Measurements from ENCODE around the gene SCARB1. TPM values are rescaled to one million over a fixed set of nuclear protein-coding genes. Genes with fewer than 3 reads are reported as not detected.

SCARB1 gene
- total and polyA plus RNA-seq, 2 of the 13 experiments (the other 11 are each of a cell fraction or from before 2014, with no cell fraction given) = 63.4 to 160 TPM

DNA sequence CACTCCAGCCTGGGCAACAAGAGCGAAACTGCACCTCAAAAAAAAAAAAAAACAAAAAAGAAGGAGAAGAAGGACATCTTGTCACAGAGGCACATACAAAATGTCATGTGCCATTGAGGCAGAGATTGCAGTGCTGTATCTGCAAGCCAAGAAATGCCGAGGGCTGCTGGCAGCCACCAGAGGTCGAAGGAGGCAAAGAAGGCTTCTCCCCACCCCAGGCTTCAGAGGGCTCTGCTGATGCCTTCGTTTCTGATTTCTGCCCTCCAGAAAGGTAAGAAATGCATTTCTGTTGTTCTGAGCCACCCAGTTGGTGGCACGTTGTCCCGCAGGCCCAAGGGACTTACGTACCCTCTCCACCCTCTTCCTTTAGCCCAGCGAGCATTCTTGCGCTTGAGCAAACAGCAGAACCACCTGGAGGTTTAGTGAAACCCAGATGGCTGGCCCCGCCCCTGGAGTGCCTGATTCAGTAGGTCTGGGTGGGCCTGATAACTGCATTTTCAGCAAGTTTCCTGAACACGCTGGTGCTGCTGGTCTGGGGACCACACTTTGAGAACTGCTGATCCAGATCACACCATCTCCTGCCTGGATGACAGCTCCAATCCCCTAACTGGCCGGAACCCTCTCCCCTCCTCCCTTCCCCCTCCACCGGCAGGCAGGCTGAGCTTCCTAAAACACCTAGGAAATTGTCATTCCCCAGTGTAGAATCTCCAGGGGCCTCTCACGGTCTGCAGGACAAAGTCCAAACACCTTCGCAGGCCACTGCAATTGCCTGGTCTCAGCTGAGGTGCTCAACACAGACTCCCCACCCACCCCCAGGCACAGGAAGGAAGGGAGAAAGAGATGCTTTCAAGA, 21.1 kb upstream of the SCARB1 start (continued):
- TF ChIP-seq, protein P1, sequence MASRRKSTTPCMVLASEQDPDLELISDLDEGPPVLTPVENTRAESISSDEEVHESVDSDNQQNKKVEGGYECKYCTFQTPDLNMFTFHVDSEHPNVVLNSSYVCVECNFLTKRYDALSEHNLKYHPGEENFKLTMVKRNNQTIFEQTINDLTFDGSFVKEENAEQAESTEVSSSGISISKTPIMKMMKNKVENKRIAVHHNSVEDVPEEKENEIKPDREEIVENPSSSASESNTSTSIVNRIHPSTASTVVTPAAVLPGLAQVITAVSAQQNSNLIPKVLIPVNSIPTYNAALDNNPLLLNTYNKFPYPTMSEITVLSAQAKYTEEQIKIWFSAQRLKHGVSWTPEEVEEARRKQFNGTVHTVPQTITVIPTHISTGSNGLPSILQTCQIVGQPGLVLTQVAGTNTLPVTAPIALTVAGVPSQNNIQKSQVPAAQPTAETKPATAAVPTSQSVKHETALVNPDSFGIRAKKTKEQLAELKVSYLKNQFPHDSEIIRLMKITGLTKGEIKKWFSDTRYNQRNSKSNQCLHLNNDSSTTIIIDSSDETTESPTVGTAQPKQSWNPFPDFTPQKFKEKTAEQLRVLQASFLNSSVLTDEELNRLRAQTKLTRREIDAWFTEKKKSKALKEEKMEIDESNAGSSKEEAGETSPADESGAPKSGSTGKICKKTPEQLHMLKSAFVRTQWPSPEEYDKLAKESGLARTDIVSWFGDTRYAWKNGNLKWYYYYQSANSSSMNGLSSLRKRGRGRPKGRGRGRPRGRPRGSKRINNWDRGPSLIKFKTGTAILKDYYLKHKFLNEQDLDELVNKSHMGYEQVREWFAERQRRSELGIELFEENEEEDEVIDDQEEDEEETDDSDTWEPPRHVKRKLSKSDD (CRISPR knock-in tag; IDR thresholded peaks at IDR 0.05; ENCODE audit: low read depth) = no peak
- TF ChIP-seq NONO (IDR thresholded peaks at IDR 0.05) = no peak
- TF ChIP-seq NONO (CRISPR knock-in tag; conservative IDR thresholded peaks at IDR 0.05) = 0 out of 2 replicates have a peak, but pooled peaks have one; percentile 41
- TF ChIP-seq RFX5 (IDR thresholded peaks at IDR 0.05; ENCODE audit: low read depth, low read length) = no peak
- TF ChIP-seq TMF1 (CRISPR knock-in tag; IDR thresholded peaks at IDR 0.05; ENCODE audit: low read depth) = no peak
- TF ChIP-seq ZNF761 (CRISPR knock-in tag; conservative IDR thresholded peaks at IDR 0.05) = peak; percentile 54; the same call in 1 of the 2 replicates
- TF ChIP-seq HMG20B (CRISPR knock-in tag; conservative IDR thresholded peaks at IDR 0.05) = no peak; the same call in 1 of the 2 replicates
- no peak for TF ChIP-seq JDP2 (CRISPR knock-in tag; IDR thresholded peaks at IDR 0.05; ENCODE audit: borderline replicate concordance)
- no peak for TF ChIP-seq AKAP8 (CRISPR knock-in tag; IDR thresholded peaks at IDR 0.05)
- TF ChIP-seq SP5 (CRISPR knock-in tag; IDR thresholded peaks at IDR 0.05; ENCODE audit: borderline replicate concordance, low read depth) = peak; percentile 46; the same call in 1 of the 2 replicates
- TF ChIP-seq, protein P2, sequence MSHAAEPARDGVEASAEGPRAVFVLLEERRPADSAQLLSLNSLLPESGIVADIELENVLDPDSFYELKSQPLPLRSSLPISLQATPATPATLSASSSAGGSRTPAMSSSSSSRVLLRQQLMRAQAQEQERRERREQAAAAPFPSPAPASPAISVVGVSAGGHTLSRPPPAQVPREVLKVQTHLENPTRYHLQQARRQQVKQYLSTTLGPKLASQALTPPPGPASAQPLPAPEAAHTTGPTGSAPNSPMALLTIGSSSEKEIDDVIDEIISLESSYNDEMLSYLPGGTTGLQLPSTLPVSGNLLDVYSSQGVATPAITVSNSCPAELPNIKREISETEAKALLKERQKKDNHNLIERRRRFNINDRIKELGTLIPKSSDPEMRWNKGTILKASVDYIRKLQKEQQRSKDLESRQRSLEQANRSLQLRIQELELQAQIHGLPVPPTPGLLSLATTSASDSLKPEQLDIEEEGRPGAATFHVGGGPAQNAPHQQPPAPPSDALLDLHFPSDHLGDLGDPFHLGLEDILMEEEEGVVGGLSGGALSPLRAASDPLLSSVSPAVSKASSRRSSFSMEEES (CRISPR knock-in tag; IDR thresholded peaks at IDR 0.05) = no peak
- TF ChIP-seq SYNCRIP (IDR thresholded peaks at IDR 0.05; ENCODE audit: insufficient read depth, low read depth, low read length) = no peak
- TF ChIP-seq, protein P3, sequence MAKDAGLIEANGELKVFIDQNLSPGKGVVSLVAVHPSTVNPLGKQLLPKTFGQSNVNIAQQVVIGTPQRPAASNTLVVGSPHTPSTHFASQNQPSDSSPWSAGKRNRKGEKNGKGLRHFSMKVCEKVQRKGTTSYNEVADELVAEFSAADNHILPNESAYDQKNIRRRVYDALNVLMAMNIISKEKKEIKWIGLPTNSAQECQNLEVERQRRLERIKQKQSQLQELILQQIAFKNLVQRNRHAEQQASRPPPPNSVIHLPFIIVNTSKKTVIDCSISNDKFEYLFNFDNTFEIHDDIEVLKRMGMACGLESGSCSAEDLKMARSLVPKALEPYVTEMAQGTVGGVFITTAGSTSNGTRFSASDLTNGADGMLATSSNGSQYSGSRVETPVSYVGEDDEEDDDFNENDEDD (CRISPR knock-in tag; IDR thresholded peaks at IDR 0.05; ENCODE audit: borderline replicate concordance) = no peak
- TF ChIP-seq NR1H2 (CRISPR knock-in tag; IDR thresholded peaks at IDR 0.05; ENCODE audit: borderline replicate concordance, low read depth) = no peak
- TF ChIP-seq TBL1XR1 (IDR thresholded peaks at IDR 0.05; ENCODE audit: borderline replicate concordance, low read length, partially characterized antibody) = no peak
- TF ChIP-seq ZNF816 (CRISPR knock-in tag; IDR thresholded peaks at IDR 0.05; ENCODE audit: borderline replicate concordance) = no peak
- TF ChIP-seq NBN (conservative IDR thresholded peaks at IDR 0.05) = no peak
- TF ChIP-seq TBX2 (CRISPR knock-in tag; IDR thresholded peaks at IDR 0.05; ENCODE audit: borderline replicate concordance) = peak; percentile 89
- no peak for TF ChIP-seq ZNF530 (CRISPR knock-in tag; IDR thresholded peaks at IDR 0.05; ENCODE audit: low read depth)
- no peak for TF ChIP-seq MZF1 (CRISPR knock-in tag; IDR thresholded peaks at IDR 0.05; ENCODE audit: borderline replicate concordance)
- TF ChIP-seq ZNF83 (CRISPR knock-in tag; IDR thresholded peaks at IDR 0.05; ENCODE audit: borderline replicate concordance) = no peak; the same call in 1 of the 2 replicates
- no peak for TF ChIP-seq ESRRA (CRISPR knock-in tag; IDR thresholded peaks at IDR 0.05; ENCODE audit: low read depth)
